IMR-90 (cell line): ENCODE results near the gene SLC9B1. TPM values are rescaled to one million over a fixed set of nuclear protein-coding genes. Genes with fewer than 3 reads are reported as not detected.
"Not testable (repeated sequence)": the region's sequence is repeated elsewhere in the genome, so short reads cannot be mapped to it uniquely, and the experiment has no call there.

Source experiments
- ATAC-seq: fragments of 200-7000 bp; cut with Tn5 transposase; 2 replicates; pipeline ENCODE4 v1.9.1; 2020; ENCODE audit warnings: low read depth, mild to moderate bottlenecking, moderate library complexity
- BruUV-seq: library from RNA; stranded (reverse); fragments of 400-500 nt; replicated peaks from 2 replicates; lab custom pipeline; 2021; lab: Mats Ljungman, UMichigan
- CTCF ChIA-PET: fragments of 300-600 bp; formaldehyde crosslinking; extraction: SDS; loops from one replicate; lab custom pipeline; 2021; ENCODE audit warnings: antibody characterized with exemption; lab: Yijun Ruan, JAX
- POLR2A ChIA-PET: fragments of 300-600 bp; sonication (Branson Sonifier 250); formaldehyde crosslinking; loops from one replicate; lab custom pipeline; 2022; ENCODE audit warnings: antibody characterized with exemption; ENCODE audit not compliant: unreplicated experiment; lab: Charles Lee
- DNase-seq: peaks from one replicate; pipeline ENCODE4 v3.0.0; 2013
- H2AFZ ChIP-seq: replicated peaks from 2 replicates; pipeline ENCODE3; 2013; ENCODE audit warnings: low read length, mild to moderate bottlenecking; ENCODE audit not compliant: poor library complexity
- H2AK5ac ChIP-seq: 2 replicates; pipeline ENCODE4 v1.6.1; 2013; ENCODE audit warnings: low read depth, low read length, inconsistent platforms
- H2AK9ac ChIP-seq: replicated peaks from 2 replicates; pipeline ENCODE3; 2013; ENCODE audit warnings: mild to moderate bottlenecking, low read depth, low read length, moderate library complexity; ENCODE audit not compliant: poor library complexity
- H2BK120ac ChIP-seq: 2 replicates; pipeline ENCODE4 v1.6.1; 2013; ENCODE audit warnings: low read depth, low read length, inconsistent platforms
- H2BK15ac ChIP-seq: 3 replicates; pipeline ENCODE4 v1.6.1; 2013; ENCODE audit warnings: low read depth, low read length, inconsistent platforms
- H2BK20ac ChIP-seq: 2 replicates; pipeline ENCODE4 v1.6.1; 2013; ENCODE audit warnings: low read depth, mild to moderate bottlenecking, inconsistent platforms, low read length, moderate library complexity
- H2BK5ac ChIP-seq: 2 replicates; pipeline ENCODE4 v1.6.1; 2013; ENCODE audit warnings: mild to moderate bottlenecking, low read depth, low read length, inconsistent platforms; ENCODE audit not compliant: poor library complexity, severe bottlenecking
- H3K14ac ChIP-seq: replicated peaks from 2 replicates; pipeline ENCODE4 v1.6.1; 2013; ENCODE audit warnings: low read depth, low read length, inconsistent platforms
- H3K18ac ChIP-seq: 2 replicates; pipeline ENCODE4 v1.6.1; 2013; ENCODE audit warnings: low read depth, low read length, control low read depth
- H3K23ac ChIP-seq: 2 replicates; pipeline ENCODE4 v1.6.1; 2013; ENCODE audit warnings: low read depth, low read length, inconsistent platforms
- H3K27ac ChIP-seq: 2 replicates; pipeline ENCODE4 v1.5.1; 2013; ENCODE audit warnings: mild to moderate bottlenecking, control low read depth, low read length; ENCODE audit not compliant: insufficient read depth
- H3K27me3 ChIP-seq: 2 replicates; pipeline ENCODE4 v1.6.1; 2013; ENCODE audit warnings: low read length; ENCODE audit not compliant: control insufficient read depth, insufficient read depth
- H3K36me3 ChIP-seq: 2 replicates; pipeline ENCODE4 v1.6.1; 2013; ENCODE audit warnings: low read length, mixed read lengths; ENCODE audit not compliant: control insufficient read depth, insufficient read depth
- H3K4ac ChIP-seq: 2 replicates; pipeline ENCODE4 v1.6.1; 2013; ENCODE audit warnings: low read depth, low read length, inconsistent platforms
- H3K4me1 ChIP-seq: 2 replicates; pipeline ENCODE4 v1.6.1; 2013; ENCODE audit warnings: low read length, mixed read lengths; ENCODE audit not compliant: control insufficient read depth, insufficient read depth
- H3K4me2 ChIP-seq: 2 replicates; pipeline ENCODE4 v1.6.1; 2013; ENCODE audit warnings: low read depth, mild to moderate bottlenecking, control low read depth, low read length, moderate library complexity
- H3K4me3 ChIP-seq: 2 replicates; pipeline ENCODE4 v1.5.1; 2013; ENCODE audit warnings: low read depth, mild to moderate bottlenecking, control low read depth, low read length, moderate library complexity; ENCODE audit not compliant: insufficient read depth
- H3K56ac ChIP-seq: 2 replicates; pipeline ENCODE4 v1.6.1; 2013; ENCODE audit warnings: low read length, inconsistent platforms; ENCODE audit not compliant: insufficient read depth; ENCODE audit errors: extremely low read depth
- H3K79me1 ChIP-seq, 2 experiments: 2 replicates each; pipeline ENCODE4 v1.6.1; 2013; ENCODE audit warnings: low read length in 2 of 2, inconsistent platforms in 1 of 2, low read depth in 1 of 2
- H3K9ac ChIP-seq: 2 replicates; pipeline ENCODE4 v1.6.1; 2013; ENCODE audit warnings: low read depth, low read length, control low read depth
- H3K9me1 ChIP-seq: 2 replicates; pipeline ENCODE4 v1.6.1; 2013; ENCODE audit warnings: low read length, inconsistent platforms; ENCODE audit not compliant: insufficient read depth
- H3K9me3 ChIP-seq: 2 replicates; pipeline ENCODE4 v1.6.1; 2013; ENCODE audit warnings: low read length; ENCODE audit not compliant: control insufficient read depth, insufficient read depth
- H4K20me1 ChIP-seq: 2 replicates; pipeline ENCODE4 v1.6.1; 2013; ENCODE audit warnings: low read length, inconsistent platforms; ENCODE audit not compliant: insufficient read depth
- H4K5ac ChIP-seq: 2 replicates; pipeline ENCODE4 v1.6.1; 2013; ENCODE audit warnings: mild to moderate bottlenecking, low read depth, low read length, control low read depth
- H4K8ac ChIP-seq, 2 experiments: 2 replicates each; pipeline ENCODE4 v1.6.1; 2013; ENCODE audit warnings: low read depth in 2 of 2, low read length in 2 of 2, control low read depth in 1 of 2, inconsistent platforms in 1 of 2
- H4K91ac ChIP-seq: 2 replicates; pipeline ENCODE4 v1.6.1; 2013; ENCODE audit warnings: low read depth, low read length, inconsistent platforms; ENCODE audit not compliant: insufficient read depth
- POLR2A ChIP-seq: IDR thresholded peaks from 2 replicates; pipeline ENCODE4 v1.6.1; 2012; ENCODE audit warnings: mild to moderate bottlenecking, low read depth, low read length
- WGBS, 2 experiments: methylation state at CpG; one replicate each; pipeline versions ENCODE4 v1.1.5 to v1.1.7; 2013; ENCODE audit warnings: missing lambda C conversion rate in 2 of 2; ENCODE audit not compliant: insufficient read length in 1 of 2; ENCODE audit errors: extremely low coverage in 2 of 2; 5-methylcytosine and 5-hydroxymethylcytosine counted together
- dilution Hi-C: fragments of 300-500 bp; cut with HindIII; formaldehyde crosslinking; loops from one replicate; pipeline ENCODE4 v1.14.3; 2018; ENCODE audit warnings: low sequenced_read_pairs; ENCODE audit not compliant: unreplicated experiment
- in situ Hi-C: fragments of 300-500 bp; cut with MboI; formaldehyde crosslinking; loops from 3 replicates; pipeline ENCODE4 v1.14.3; 2019; ENCODE audit warnings: low sequenced_read_pairs, inconsistent platforms, mixed read lengths
- intact Hi-C: fragments of 100-400 bp; cut with micrococcal nuclease; formaldehyde crosslinking; loops from 2 replicates; pipeline ENCODE4 v1.10.0; 2022
- polyA plus RNA-seq, 3 experiments: library from polyadenylated mRNA; depleted of rRNA; stranded (reverse); fragments of >200 nt; gene quantifications; 2 replicates each; pipeline ENCODE4 v1.2.3, GENCODE V29; 2012; ENCODE audit warnings: low replicate concordance in 1 of 3
- total RNA-seq: library from RNA; depleted of rRNA; stranded (reverse); fragments of >200 nt; gene quantifications from 2 replicates; pipeline ENCODE4 v1.2.3, GENCODE V29; 2012

The SLC9B1 gene
- total and polyA plus RNA-seq, 2 of the 4 experiments (the other 2 are of a cell fraction): 0.07 to 0.18 TPM

- no CpG with 5 or more reads among the region's 3 CpGs for WGBS, 2 experiments
- DNase-seq (no peak), ATAC-seq (no peak)
- no peak overlapping the region for H3K9ac ChIP-seq
- H3K18ac ChIP-seq: no peak overlapping the region
- no peak for TF ChIP-seq POLR2A
- no peak overlapping the region for H2BK5ac ChIP-seq
- no peaks in the 10 kb centered on the region for H3K9me1 ChIP-seq
- no TSS peak for BruUV-seq
- no peak overlapping the region for H3K14ac ChIP-seq
- no peak overlapping the region for H3K4me2 ChIP-seq
- no peak overlapping the region for H2BK15ac ChIP-seq
- no peak overlapping the region for H4K8ac ChIP-seq
- H3K79me1 ChIP-seq: no peaks in the 10 kb centered on the region
- H3K4me1 ChIP-seq: no peaks in the 10 kb centered on the region
- H3K27ac ChIP-seq: no peak overlapping the region
- H2AFZ ChIP-seq: no peak overlapping the region
- H2BK120ac ChIP-seq: no peak overlapping the region
- no peak overlapping the region for H2BK20ac ChIP-seq
- no peak overlapping the region for H3K56ac ChIP-seq
- in situ Hi-C loops (no loop called here), intact Hi-C loops (no loop called here), dilution Hi-C loops (no loop called here)
- H3K36me3 ChIP-seq: no peaks in the 10 kb centered on the region
- no peak overlapping the region for H2AK5ac ChIP-seq
- no peaks in the 10 kb centered on the region for H3K27me3 ChIP-seq
- no peak overlapping the region for H3K23ac ChIP-seq
- H3K4me3 ChIP-seq: no peak overlapping the region
- no peaks in the 10 kb centered on the region for H4K20me1 ChIP-seq
- no peak overlapping the region for H4K91ac ChIP-seq
- no peak overlapping the region for H3K4ac ChIP-seq
- no peak overlapping the region for H2AK9ac ChIP-seq
- H4K5ac ChIP-seq: no peak overlapping the region
- ChIA-PET POLR2A (no interaction called here), CTCF (no interaction called here)
- no peaks in the 10 kb centered on the region for H3K9me3 ChIP-seq
These were observed 74.4 kb downstream of the SLC9B1 start for GRCh38 chr4:102945066-102945465.

GRCh38 chr4:102938063-102938462 is 81.4 kb downstream of the SLC9B1 start:
- H3K4me3 ChIP-seq, H2AFZ ChIP-seq, H3K79me1 ChIP-seq, in situ Hi-C loops, H4K91ac ChIP-seq, H2BK15ac ChIP-seq, H3K4me2 ChIP-seq, H2BK120ac ChIP-seq, H3K4me1 ChIP-seq, BruUV-seq, dilution Hi-C loops, H4K20me1 ChIP-seq, H3K4ac ChIP-seq, H3K14ac ChIP-seq, H3K27ac ChIP-seq, H3K9me3 ChIP-seq, H3K9me1 ChIP-seq, ATAC-seq, H3K9ac ChIP-seq, H3K27me3 ChIP-seq, H2AK5ac ChIP-seq, H2AK9ac ChIP-seq, H4K8ac ChIP-seq, DNase-seq, H2BK20ac ChIP-seq, H3K23ac ChIP-seq, intact Hi-C loops, POLR2A ChIA-PET, H2BK5ac ChIP-seq, H3K18ac ChIP-seq, H4K5ac ChIP-seq, H3K56ac ChIP-seq, H3K36me3 ChIP-seq, CTCF ChIA-PET: not testable (repeated sequence)
- WGBS, 2 experiments: no CpG with 5 or more reads among the region's 2 CpGs
